Mesothelial cell of epicardium (in vitro differentiated cells): ENCODE results near the gene TMEM51. TPM values are rescaled to one million over a fixed set of nuclear protein-coding genes. Genes with fewer than 3 reads are reported as not detected.

Experiments
- DNase-seq, 2 experiments: peaks; one replicate each; pipeline ENCODE4 v3.0.0; 2021; ENCODE audit warnings: low spot score in 2 of 2; ENCODE audit not compliant: unreplicated experiment in 2 of 2
- H3K27ac Mint-ChIP-seq: 2 replicates; pipeline ENCODE4 v1.8.0; 2021; ENCODE audit warnings: mixed read lengths
- H3K27me3 Mint-ChIP-seq: 2 replicates; pipeline ENCODE4 v1.8.0; 2021; ENCODE audit warnings: low read depth, mixed read lengths
- H3K36me3 Mint-ChIP-seq: 2 replicates; pipeline ENCODE4 v1.8.0; 2021; ENCODE audit warnings: mixed read lengths
- H3K4me1 Mint-ChIP-seq: 2 replicates; pipeline ENCODE4 v1.8.0; 2021; ENCODE audit warnings: mixed read lengths
- H3K4me3 Mint-ChIP-seq: 2 replicates; pipeline ENCODE4 v1.8.0; 2021; ENCODE audit warnings: mild to moderate bottlenecking, moderate library complexity, mixed read lengths
- H3K9me3 Mint-ChIP-seq: 2 replicates; pipeline ENCODE4 v1.8.0; 2021; ENCODE audit warnings: mixed read lengths
- total RNA-seq: library from RNA; stranded (reverse); gene quantifications from 3 replicates; pipeline ENCODE4 v1.2.1, GENCODE V29; 2021
- TF ChIP-seq, protein P1 (sequence below): fragments of 200-600 bp; sonication (generic); IDR thresholded peaks from one replicate; pipeline ENCODE4 v1.5.0; 2021; ENCODE audit warnings: antibody characterized with exemption; ENCODE audit not compliant: unreplicated experiment

The TMEM51 gene, protein sequence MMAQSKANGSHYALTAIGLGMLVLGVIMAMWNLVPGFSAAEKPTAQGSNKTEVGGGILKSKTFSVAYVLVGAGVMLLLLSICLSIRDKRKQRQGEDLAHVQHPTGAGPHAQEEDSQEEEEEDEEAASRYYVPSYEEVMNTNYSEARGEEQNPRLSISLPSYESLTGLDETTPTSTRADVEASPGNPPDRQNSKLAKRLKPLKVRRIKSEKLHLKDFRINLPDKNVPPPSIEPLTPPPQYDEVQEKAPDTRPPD
- 10.4 to 11.2 TPM (median 10.9 TPM) in 3 replicates for total RNA-seq

DNA sequence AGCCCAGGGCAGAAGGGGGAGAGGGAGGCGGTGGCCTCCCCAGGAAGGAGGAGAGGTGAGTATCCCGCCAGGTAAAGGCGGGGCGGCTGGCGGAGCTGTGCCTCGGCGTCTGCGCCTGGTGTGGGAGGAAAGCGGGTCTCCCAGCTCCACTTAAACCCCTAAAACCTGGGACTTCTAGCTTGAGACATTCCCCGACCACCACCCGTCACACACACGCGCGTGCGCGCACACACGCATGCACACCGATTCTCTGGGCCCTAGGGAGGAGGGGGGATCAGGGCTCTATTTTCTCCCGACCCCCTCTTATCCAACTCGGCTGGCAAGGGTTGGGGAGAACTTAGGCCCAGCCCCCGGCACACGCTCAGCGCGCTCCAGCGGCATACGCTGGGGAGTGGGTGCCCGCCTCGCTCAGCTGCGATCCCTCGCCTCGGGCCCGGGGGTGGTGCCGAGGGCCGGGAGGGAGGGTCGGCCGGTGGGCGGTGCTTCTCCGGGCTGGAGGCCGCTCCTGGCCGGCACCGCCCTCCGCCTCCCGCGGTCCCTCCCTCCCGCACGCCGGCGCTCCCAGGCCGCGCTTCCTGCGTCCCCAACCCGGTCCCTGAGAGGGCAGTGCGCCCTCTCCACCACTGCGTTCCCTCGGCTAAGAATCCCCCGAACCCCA, at the start of gene TMEM51:
TSS of gene TMEM51 (plus strand) at position 564 of the 658 bp plus-strand sequence. CDS start 61,341 bp downstream, outside the sequence.
- TF ChIP-seq, protein P1, sequence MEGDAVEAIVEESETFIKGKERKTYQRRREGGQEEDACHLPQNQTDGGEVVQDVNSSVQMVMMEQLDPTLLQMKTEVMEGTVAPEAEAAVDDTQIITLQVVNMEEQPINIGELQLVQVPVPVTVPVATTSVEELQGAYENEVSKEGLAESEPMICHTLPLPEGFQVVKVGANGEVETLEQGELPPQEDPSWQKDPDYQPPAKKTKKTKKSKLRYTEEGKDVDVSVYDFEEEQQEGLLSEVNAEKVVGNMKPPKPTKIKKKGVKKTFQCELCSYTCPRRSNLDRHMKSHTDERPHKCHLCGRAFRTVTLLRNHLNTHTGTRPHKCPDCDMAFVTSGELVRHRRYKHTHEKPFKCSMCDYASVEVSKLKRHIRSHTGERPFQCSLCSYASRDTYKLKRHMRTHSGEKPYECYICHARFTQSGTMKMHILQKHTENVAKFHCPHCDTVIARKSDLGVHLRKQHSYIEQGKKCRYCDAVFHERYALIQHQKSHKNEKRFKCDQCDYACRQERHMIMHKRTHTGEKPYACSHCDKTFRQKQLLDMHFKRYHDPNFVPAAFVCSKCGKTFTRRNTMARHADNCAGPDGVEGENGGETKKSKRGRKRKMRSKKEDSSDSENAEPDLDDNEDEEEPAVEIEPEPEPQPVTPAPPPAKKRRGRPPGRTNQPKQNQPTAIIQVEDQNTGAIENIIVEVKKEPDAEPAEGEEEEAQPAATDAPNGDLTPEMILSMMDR = no peak
- H3K4me1 Mint-ChIP-seq = peaks cover 46% of the 10 kb centered on the region
- H3K9me3 Mint-ChIP-seq = peaks cover 5% of the 10 kb centered on the region
- peak within 1 kb of the TSS; percentile 90 for H3K4me3 Mint-ChIP-seq
- DNase-seq = peak; percentile 73 to 86
- peaks cover 3% of the 10 kb centered on the region for H3K27me3 Mint-ChIP-seq
- no peaks in the 10 kb centered on the region for H3K36me3 Mint-ChIP-seq
- peak within 1 kb of the TSS; percentile 98 for H3K27ac Mint-ChIP-seq

DNA sequence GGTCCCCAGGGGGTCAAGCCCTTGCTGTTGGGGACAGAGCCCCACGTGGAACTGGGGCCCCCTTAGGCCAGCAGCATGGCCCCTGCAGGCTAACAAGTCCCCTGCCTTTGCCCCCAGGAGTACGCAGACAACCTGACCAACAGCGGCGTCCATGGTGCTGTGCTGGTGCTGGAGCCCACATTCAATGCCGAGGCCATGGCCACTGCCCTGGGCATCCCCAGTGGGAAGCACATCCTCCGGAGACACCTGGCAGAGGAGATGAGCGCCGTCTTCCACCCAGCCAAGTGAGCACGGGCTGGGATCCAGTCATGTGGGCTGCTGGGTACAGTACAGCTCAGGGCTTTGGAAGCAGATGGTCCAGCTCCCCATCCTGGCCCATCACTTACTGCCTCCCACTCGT, 49.6 kb upstream of the TMEM51 start:
- TF ChIP-seq, protein P1 = no peak
- Mint-ChIP-seq H3K4me3 (no peak overlapping the region), H3K27me3 (peaks cover 15% of the 10 kb centered on the region), H3K9me3 (peaks cover 12% of the 10 kb centered on the region), H3K27ac (no peak overlapping the region), H3K36me3 (peaks cover 7% of the 10 kb centered on the region), H3K4me1 (peaks cover 22% of the 10 kb centered on the region)
- no peak for DNase-seq

- H3K27me3 Mint-ChIP-seq = peaks cover 15% of the 10 kb centered on the region
- peaks cover 7% of the 10 kb centered on the region for H3K36me3 Mint-ChIP-seq
Observed at GRCh38 chr1:15104768-15105167, 48.8 kb upstream of the TMEM51 start.

GRCh38 chr1:15106608-15107007, 46.9 kb upstream of the TMEM51 start:
- H3K27me3 Mint-ChIP-seq = peaks cover 4% of the 10 kb centered on the region
- DNase-seq = no peak

More at GRCh38 chr1:15104768-15105167, 48.8 kb upstream of the TMEM51 start:
- Mint-ChIP-seq H3K4me1 (peaks cover 14% of the 10 kb centered on the region), H3K9me3 (peaks cover 12% of the 10 kb centered on the region), H3K4me3 (no peak overlapping the region), H3K27ac (no peak overlapping the region)
- DNase-seq = no peak
- TF ChIP-seq, protein P1 = no peak

DNA sequence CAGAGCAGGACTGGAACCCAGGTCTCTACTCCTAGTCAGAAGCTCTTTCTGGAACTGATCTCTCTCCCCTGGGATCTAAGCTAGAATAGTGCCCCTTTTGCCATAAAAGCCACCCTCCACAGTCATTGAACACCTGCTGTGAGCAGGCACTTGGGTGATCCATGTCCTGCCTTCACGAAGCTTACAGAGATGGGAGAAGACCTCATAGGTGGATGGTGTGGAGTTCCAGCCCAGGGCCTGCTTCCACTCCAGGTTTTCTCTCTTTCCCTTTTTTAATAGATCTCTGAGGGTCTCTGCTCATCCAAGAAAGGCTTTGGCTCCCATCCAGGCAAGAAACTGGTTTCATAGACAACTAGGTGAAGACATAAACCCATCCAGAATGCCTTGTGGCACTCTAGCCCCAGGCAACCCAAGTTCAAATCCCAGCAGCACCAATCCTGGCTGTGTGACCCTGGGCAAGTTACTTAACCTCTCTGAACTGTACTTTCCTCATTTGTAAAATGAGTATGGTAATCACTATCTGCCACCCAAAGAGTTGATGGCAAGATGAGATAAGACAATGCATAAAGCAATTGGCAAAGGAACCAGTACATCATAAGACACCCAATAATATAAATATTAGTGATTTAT, 46.4 kb upstream of the TMEM51 start:
- Mint-ChIP-seq H3K9me3 (peaks cover 12% of the 10 kb centered on the region), H3K27ac (no peak overlapping the region), H3K36me3 (peaks cover 7% of the 10 kb centered on the region), H3K4me1 (peaks cover 9% of the 10 kb centered on the region), H3K4me3 (no peak overlapping the region), H3K27me3 (no peaks in the 10 kb centered on the region)
- TF ChIP-seq, protein P1 = no peak
- no peak for DNase-seq

More at GRCh38 chr1:15106608-15107007, 46.9 kb upstream of the TMEM51 start:
- Mint-ChIP-seq H3K4me3 (no peak overlapping the region), H3K36me3 (peaks cover 7% of the 10 kb centered on the region), H3K27ac (no peak overlapping the region), H3K9me3 (peaks cover 12% of the 10 kb centered on the region), H3K4me1 (peaks cover 7% of the 10 kb centered on the region)
- TF ChIP-seq, protein P1 = no peak
